Heart right ventricle (tissue), 16 donors: ENCODE results near the gene GMDS. TPM values are rescaled to one million over a fixed set of nuclear protein-coding genes. Genes with fewer than 3 reads are reported as not detected.

ENCODE experiments used
- ATAC-seq, 8 donors: fragments of 200-7000 bp; cut with Tn5 transposase; one replicate each; pipeline ENCODE4 v1.9.1; 2020; ENCODE audit warnings: mild to moderate bottlenecking in 8 of 8, moderate library complexity in 8 of 8, moderate number of reproducible peaks in 1 of 8
- DNase-seq, 2 donors: peaks; one replicate each; pipeline ENCODE4 v3.0.0-alpha.2; 2020
- H3K27ac ChIP-seq, 10 donors: fragments of 200-600 bp; sonication (generic) in 2 of 10; one replicate each; pipeline versions ENCODE4 v1.5.0 to v1.8.0; 2020 to 2022; ENCODE audit warnings: mild to moderate bottlenecking in 3 of 10
- H3K27me3 ChIP-seq, 7 donors: fragments of 200-600 bp; one replicate each; pipeline ENCODE4 v1.8.0; 2021 to 2022; ENCODE audit warnings: mild to moderate bottlenecking in 2 of 7
- H3K36me3 ChIP-seq, 9 donors: fragments of 200-600 bp; sonication (generic) in 1 of 9; one replicate each; pipeline versions ENCODE4 v1.5.0 to v1.8.0; 2020 to 2022; ENCODE audit warnings: mild to moderate bottlenecking in 2 of 9
- H3K4me1 ChIP-seq, 9 donors: fragments of 200-600 bp; sonication (generic) in 1 of 9; one replicate each; pipeline versions ENCODE4 v1.5.0 to v1.8.0; 2020 to 2022; ENCODE audit warnings: mild to moderate bottlenecking in 4 of 9
- H3K4me3 ChIP-seq, 10 donors: fragments of 200-600 bp; sonication (generic) in 2 of 10; one replicate each; pipeline versions ENCODE4 v1.5.0 to v1.8.0; 2020 to 2022; ENCODE audit warnings: mild to moderate bottlenecking in 7 of 10, moderate library complexity in 2 of 10
- H3K9me3 ChIP-seq, 11 donors: fragments of 200-600 bp in 10 of 11; sonication (generic) in 2 of 11; one replicate each; pipeline versions ENCODE4 v1.5.0 to v1.8.0; 2013 to 2022; ENCODE audit warnings: mild to moderate bottlenecking in 2 of 11, control low read depth in 1 of 11, moderate library complexity in 1 of 11
- CTCF ChIP-seq, 9 donors: fragments of 200-600 bp; sonication (generic) in 2 of 9; IDR thresholded peaks; one replicate each; pipeline versions ENCODE4 v1.5.0 to v1.8.0; 2021 to 2022; ENCODE audit warnings: antibody characterized with exemption in 9 of 9, mild to moderate bottlenecking in 5 of 9, moderate library complexity in 1 of 9
- WGBS, 2 donors: extraction: QIAGEN DNeasy Blood & Tissue Kit; methylation state at CpG; one replicate each; pipeline ENCODE4 v1.1.7; 2013; ENCODE audit warnings: inconsistent platforms in 1 of 2; 5-methylcytosine and 5-hydroxymethylcytosine counted together
- intact Hi-C, 10 donors: fragments of 100-400 bp; cut with DNase I; formaldehyde crosslinking; loops; one replicate each; pipeline versions ENCODE4 v1.11.1 to v1.14.2; 2022
- polyA plus RNA-seq, 2 donors: library from polyadenylated mRNA; stranded (reverse); fragments of 200-250 nt; gene quantifications; one replicate each; pipeline ENCODE4 v1.2.3, GENCODE V29; 2013
- total RNA-seq, 10 donors: library from RNA; stranded (reverse); fragmentation: NEBNext Ultra II Directional in 3 of 10; extraction: Animal tissue kit (Norgen Biotek cat#: 25700) in 3 of 10; gene quantifications; one replicate each; pipeline versions ENCODE4 v1.2.1 to v1.2.4, GENCODE V29; 2021 to 2023
- donor health status: Arrhythmogenic right ventricular cardiomyopathy.
- donor health status: ischemic (EF 13 %, LVEDD 7.1; RV severe dilation, severe dysfunction).
- donor health status: healthy with polysubstance abuse.
- donor health status: DM: no; HTN: yes; CAD: no.
- donor health status: DM: no; HTN: no; CAD: no.
- donor health status: ischemic (EF 25% LVEDD 6.9; RV normal size, moderate dysfunction).
- donor health status: ischemic (EF 25% LVEDD 5.7; RV mildly dilated, moderate dysfunction).
- donor health status: healthy.
- donor health status: DM: yes; HTN: yes; CAD: no.
- donor health status: Ischemic cardiomyopathy.
- donor health status: ischemic (EF 35%, LVEDD 5.7; RV mildly dilated, moderate dysfunction).
- donor health status: nonischemic (EF 11% LVEDD 7.7; RV severe dilation, severe dysfunction).
- donor health status: DM: yes; HTN: yes; CAD: no.
- donor health status: PGD.
- donor health status: ischemic (EF 29% LVEDD 5.4; RV normal size, mild dysfunction).
- donor health status: nonischemic (EF 23%, LVEDD 6.1; RV moderate dilation, normal function).

GMDS gene
- total and polyA plus RNA-seq, 12 donors = 5.0 to 10.6 (median 6.9) TPM

- DNase-seq (no peak), ATAC-seq (peak in 3 of 8 donors; percentile 38 to 50 (median 44))
- 76 to 81% methylated on average over 6 of the region's 6 CpGs for WGBS, 2 donors
- Histone ChIP-seq H3K9me3 (no peaks in the 10 kb centered on the region), H3K4me3 (no peak overlapping the region), H3K27me3 (no peaks in the 10 kb centered on the region), H3K27ac (no peak overlapping the region), H3K36me3 (no peaks in the 10 kb centered on the region), H3K4me1 (peaks cover 0 to 7% (median 0%) of the 10 kb centered on the region in 9 donors)
- intact Hi-C loops = no loop called here
- no peak for TF ChIP-seq CTCF (IDR thresholded peaks at IDR 0.05)
These were observed 352.7 kb downstream of the GMDS start for GRCh38 chr6:1892716-1893115.

- H3K27ac ChIP-seq = no peak overlapping the region
- 87 to 90% methylated on average over 2 of the region's 2 CpGs for WGBS, 2 donors
- H3K9me3 ChIP-seq = no peaks in the 10 kb centered on the region
- intact Hi-C loops = no loop called here
- DNase-seq = no peak
- no peak overlapping the region for H3K4me3 ChIP-seq
- no peak for ATAC-seq
- TF ChIP-seq CTCF (IDR thresholded peaks at IDR 0.05) = no peak
- no peaks in the 10 kb centered on the region for H3K36me3 ChIP-seq
- peaks cover 0 to 7% (median 0%) of the 10 kb centered on the region in 9 donors for H3K4me1 ChIP-seq
- no peaks in the 10 kb centered on the region for H3K27me3 ChIP-seq
These were observed 354.4 kb downstream of the GMDS start for GRCh38 chr6:1890987-1891386.

- TF ChIP-seq CTCF (IDR thresholded peaks at IDR 0.05) = no peak
- intact Hi-C loops = no loop called here
- WGBS, 2 donors = 87 to 90% methylated on average over 8 of the region's 8 CpGs
- H3K4me3 ChIP-seq = no peak overlapping the region
- H3K36me3 ChIP-seq = no peaks in the 10 kb centered on the region
- H3K27ac ChIP-seq = no peak overlapping the region
- no peak for ATAC-seq
- H3K27me3 ChIP-seq = no peaks in the 10 kb centered on the region
- H3K9me3 ChIP-seq = no peaks in the 10 kb centered on the region
- H3K4me1 ChIP-seq = peaks cover 0 to 7% (median 0%) of the 10 kb centered on the region in 9 donors
- no peak for DNase-seq
These were observed 355.3 kb downstream of the GMDS start for GRCh38 chr6:1890071-1890470.

GRCh38 chr6:1885576-1886011 lies 359.8 kb downstream of the GMDS start:
- no peak for ATAC-seq
- WGBS, 2 donors = 77 to 80% methylated on average over 12 of the region's 12 CpGs
- intact Hi-C loops = no loop called here
- H3K9me3 ChIP-seq = no peaks in the 10 kb centered on the region
- DNase-seq = no peak
- no peak for TF ChIP-seq CTCF (IDR thresholded peaks at IDR 0.05)
- H3K4me1 ChIP-seq = no peaks in the 10 kb centered on the region
- H3K27ac ChIP-seq = no peak overlapping the region
- no peak overlapping the region for H3K4me3 ChIP-seq
- no peaks in the 10 kb centered on the region for H3K36me3 ChIP-seq
- H3K27me3 ChIP-seq = no peaks in the 10 kb centered on the region
